ENCODE results near the gene CHST15. TPM values are rescaled to one million over a fixed set of nuclear protein-coding genes. Genes with fewer than 3 reads are reported as not detected.

CHST15 gene
- total RNA-seq, 1 donor from 2014 or later, result 43.8 TPM

DNA sequence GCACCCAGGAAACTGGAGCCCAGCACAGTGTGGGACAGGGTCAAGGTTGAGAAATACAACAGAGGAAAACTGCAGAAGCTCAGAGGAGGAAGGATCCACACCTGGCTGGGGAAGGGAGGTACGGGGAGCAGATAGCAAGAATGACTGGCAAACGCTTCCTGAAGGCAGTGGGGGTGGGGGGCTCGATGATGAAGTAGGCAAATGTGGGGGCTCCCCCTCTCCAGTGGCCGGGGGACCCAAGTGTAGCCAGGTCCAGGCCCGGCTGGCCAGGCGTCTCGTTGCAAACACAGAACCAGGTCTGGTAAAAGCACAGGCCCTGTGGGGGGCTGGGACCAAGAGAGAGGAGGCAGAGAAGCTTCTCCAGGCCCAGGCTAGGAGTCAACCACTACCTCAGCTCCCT is 7.7 kb downstream of the CHST15 start:
- TF ChIP-seq, protein P1, sequence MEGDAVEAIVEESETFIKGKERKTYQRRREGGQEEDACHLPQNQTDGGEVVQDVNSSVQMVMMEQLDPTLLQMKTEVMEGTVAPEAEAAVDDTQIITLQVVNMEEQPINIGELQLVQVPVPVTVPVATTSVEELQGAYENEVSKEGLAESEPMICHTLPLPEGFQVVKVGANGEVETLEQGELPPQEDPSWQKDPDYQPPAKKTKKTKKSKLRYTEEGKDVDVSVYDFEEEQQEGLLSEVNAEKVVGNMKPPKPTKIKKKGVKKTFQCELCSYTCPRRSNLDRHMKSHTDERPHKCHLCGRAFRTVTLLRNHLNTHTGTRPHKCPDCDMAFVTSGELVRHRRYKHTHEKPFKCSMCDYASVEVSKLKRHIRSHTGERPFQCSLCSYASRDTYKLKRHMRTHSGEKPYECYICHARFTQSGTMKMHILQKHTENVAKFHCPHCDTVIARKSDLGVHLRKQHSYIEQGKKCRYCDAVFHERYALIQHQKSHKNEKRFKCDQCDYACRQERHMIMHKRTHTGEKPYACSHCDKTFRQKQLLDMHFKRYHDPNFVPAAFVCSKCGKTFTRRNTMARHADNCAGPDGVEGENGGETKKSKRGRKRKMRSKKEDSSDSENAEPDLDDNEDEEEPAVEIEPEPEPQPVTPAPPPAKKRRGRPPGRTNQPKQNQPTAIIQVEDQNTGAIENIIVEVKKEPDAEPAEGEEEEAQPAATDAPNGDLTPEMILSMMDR (IDR thresholded peaks at IDR 0.05), result no peak
- Mint-ChIP-seq H3K36me3 (ENCODE audit: low read depth) (peaks cover 3% of the 10 kb centered on the region), H3K27me3 (ENCODE audit: low read depth) (no peaks in the 10 kb centered on the region), H3K4me1 (ENCODE audit: low read depth) (peaks cover 64% of the 10 kb centered on the region), H3K9me3 (ENCODE audit: low read depth) (peaks cover 2% of the 10 kb centered on the region), H3K27ac (ENCODE audit: unreplicated experiment) (peak overlapping the region; percentile 60), H3K4me3 (ENCODE audit: unreplicated experiment) (peak overlapping the region; percentile 5)
- no peak for DNase-seq (ENCODE audit: low spot score)

DNA sequence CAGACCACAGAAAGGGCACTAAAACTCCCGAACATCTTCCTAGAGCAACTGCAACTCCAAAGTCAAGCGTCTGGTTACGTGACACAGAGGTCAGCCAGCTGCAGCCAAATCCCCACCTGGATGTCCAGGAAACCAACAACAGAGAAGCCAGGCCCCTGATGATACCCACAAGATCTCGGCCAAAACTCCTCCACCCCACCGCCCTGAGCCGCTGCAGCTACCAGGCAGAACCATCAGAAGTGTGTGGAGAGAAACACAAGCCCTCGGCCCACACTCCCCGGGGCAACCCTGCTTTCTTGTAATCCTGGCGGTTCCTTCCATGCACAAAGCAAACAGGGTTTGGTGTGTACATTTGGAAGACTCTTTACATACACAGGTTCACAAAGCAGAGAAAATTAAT is 8.7 kb downstream of the CHST15 start:
- TF ChIP-seq, protein P1 (IDR thresholded peaks at IDR 0.05), result no peak
- peak overlapping the region; percentile 83 for H3K27ac Mint-ChIP-seq (ENCODE audit: unreplicated experiment)
- H3K36me3 Mint-ChIP-seq (ENCODE audit: low read depth), result peaks cover 4% of the 10 kb centered on the region
- no peaks in the 10 kb centered on the region for H3K27me3 Mint-ChIP-seq (ENCODE audit: low read depth)
- H3K9me3 Mint-ChIP-seq (ENCODE audit: low read depth), result peaks cover 2% of the 10 kb centered on the region
- peaks cover 62% of the 10 kb centered on the region for H3K4me1 Mint-ChIP-seq (ENCODE audit: low read depth)
- DNase-seq (ENCODE audit: low spot score), result no peak
- H3K4me3 Mint-ChIP-seq (ENCODE audit: unreplicated experiment), result no peak overlapping the region

DNA sequence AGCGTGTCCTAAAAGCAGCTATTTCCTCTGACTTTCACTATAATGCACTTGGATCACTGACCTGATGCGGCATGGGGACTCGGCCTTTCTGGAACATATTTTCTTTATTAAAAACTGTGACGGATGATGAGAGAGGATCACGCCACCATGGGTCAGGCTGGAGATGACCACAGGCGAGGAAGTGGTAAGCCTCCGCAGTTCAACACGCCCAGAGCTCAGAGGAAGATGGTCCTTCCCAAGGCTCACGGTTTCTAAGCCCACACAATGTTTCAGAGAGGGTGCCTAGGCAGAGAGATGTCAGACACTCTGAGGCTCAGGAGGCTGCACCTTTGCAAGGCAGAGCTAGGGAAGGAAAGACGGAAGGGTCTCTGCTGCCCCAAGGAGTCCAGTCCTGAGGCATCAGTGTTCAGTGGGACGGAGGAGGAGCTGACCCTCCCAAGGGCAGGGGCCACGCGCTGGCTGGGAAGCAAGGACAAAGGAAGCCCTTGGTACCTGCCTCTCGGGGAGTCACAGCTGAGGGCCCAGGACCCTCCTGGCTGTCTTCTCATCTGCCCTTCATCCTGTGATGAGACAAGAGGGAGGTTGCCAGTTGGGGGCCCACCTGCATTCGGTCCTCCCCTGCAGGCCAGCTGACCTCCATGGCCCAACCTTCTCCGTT is 9.5 kb downstream of the CHST15 start:
- DNase-seq (ENCODE audit: low spot score), result peak; percentile 67
- Mint-ChIP-seq H3K27ac (ENCODE audit: unreplicated experiment) (no peak overlapping the region), H3K4me1 (ENCODE audit: low read depth) (peaks cover 63% of the 10 kb centered on the region), H3K36me3 (ENCODE audit: low read depth) (peaks cover 4% of the 10 kb centered on the region), H3K9me3 (ENCODE audit: low read depth) (peaks cover 2% of the 10 kb centered on the region), H3K4me3 (ENCODE audit: unreplicated experiment) (no peak overlapping the region), H3K27me3 (ENCODE audit: low read depth) (no peaks in the 10 kb centered on the region)
- TF ChIP-seq, protein P1 (IDR thresholded peaks at IDR 0.05), result no peak

DNA sequence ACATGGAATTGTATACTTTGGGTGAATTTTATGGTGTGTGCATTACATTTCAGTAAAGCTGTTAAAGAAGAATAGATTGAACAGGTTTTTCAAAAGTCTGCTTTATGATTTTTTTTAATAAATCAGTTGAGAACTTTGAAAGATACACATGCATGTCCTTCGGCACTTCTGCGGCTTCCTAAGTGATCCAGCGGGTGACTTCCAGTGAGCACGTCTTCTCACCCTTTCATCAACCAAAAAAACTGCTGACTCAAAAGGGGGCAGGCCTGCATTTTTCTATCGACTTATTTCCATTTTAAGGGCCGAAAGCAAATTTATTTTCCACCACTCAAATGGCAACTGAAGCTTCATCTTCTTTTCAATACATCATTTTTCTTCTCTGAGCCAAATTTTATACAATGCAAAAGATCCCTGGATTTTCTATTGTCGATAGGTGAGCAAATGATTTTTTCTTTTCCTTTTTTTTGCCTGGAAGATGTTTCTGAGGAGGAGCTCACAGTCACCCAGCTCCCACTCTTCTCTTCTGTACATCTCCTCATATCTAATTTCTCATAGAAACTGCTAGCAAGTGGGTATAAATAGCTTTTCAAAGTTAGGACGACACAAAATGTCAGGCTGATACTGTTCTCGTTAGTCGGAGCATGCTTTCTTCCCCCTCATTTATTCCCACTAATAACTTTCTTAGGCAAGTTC is 10.2 kb downstream of the CHST15 start:
- peaks cover 4% of the 10 kb centered on the region for H3K36me3 Mint-ChIP-seq (ENCODE audit: low read depth)
- peaks cover 56% of the 10 kb centered on the region for H3K4me1 Mint-ChIP-seq (ENCODE audit: low read depth)
- H3K4me3 Mint-ChIP-seq (ENCODE audit: unreplicated experiment), result no peak overlapping the region
- H3K9me3 Mint-ChIP-seq (ENCODE audit: low read depth), result peaks cover 2% of the 10 kb centered on the region
- DNase-seq (ENCODE audit: low spot score), result no peak
- TF ChIP-seq, protein P1 (IDR thresholded peaks at IDR 0.05), result no peak
- H3K27me3 Mint-ChIP-seq (ENCODE audit: low read depth), result no peaks in the 10 kb centered on the region
- H3K27ac Mint-ChIP-seq (ENCODE audit: unreplicated experiment), result no peak overlapping the region

DNA sequence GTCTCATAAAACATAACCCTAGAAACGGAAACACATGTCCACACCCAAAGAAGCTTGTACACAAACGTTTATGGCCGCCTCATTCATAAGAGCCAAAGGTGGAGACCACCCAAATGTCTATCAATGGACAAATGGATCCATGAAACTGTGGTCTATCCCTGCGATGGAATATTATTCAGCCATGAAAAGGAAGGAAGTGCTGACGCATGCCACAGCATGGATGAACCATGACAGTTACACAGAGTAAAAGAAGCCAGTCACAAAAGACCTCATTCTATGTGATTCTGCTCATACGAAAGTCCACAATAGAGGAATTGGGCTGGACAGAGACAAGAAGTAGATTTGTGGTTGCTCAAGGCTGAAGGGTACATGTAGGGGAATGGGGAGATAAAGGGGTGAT is 10.8 kb downstream of the CHST15 start:
- Mint-ChIP-seq H3K27me3 (ENCODE audit: low read depth) (no peaks in the 10 kb centered on the region), H3K36me3 (ENCODE audit: low read depth) (peaks cover 4% of the 10 kb centered on the region), H3K4me1 (ENCODE audit: low read depth) (peaks cover 54% of the 10 kb centered on the region), H3K9me3 (ENCODE audit: low read depth) (peaks cover 2% of the 10 kb centered on the region), H3K4me3 (ENCODE audit: unreplicated experiment) (no peak overlapping the region), H3K27ac (ENCODE audit: unreplicated experiment) (no peak overlapping the region)
- DNase-seq (ENCODE audit: low spot score), result no peak
- TF ChIP-seq, protein P1 (IDR thresholded peaks at IDR 0.05), result no peak

All from chondrocyte (in vitro differentiated cells).